ENCODE measurements around the gene RPRD2. TPM values are rescaled to one million over a fixed set of nuclear protein-coding genes. Genes with fewer than 3 reads are reported as not detected.
A peak's percentile ranks its signal among the peaks of the same experiment; 100 is the strongest.

The RPRD2 gene
- total and polyA plus RNA-seq, 9 of the 15 experiments (the other 6 are each of a cell fraction or from before 2014, with no cell fraction given) = 1.5 to 21.6 (median 7.7) TPM

DNA sequence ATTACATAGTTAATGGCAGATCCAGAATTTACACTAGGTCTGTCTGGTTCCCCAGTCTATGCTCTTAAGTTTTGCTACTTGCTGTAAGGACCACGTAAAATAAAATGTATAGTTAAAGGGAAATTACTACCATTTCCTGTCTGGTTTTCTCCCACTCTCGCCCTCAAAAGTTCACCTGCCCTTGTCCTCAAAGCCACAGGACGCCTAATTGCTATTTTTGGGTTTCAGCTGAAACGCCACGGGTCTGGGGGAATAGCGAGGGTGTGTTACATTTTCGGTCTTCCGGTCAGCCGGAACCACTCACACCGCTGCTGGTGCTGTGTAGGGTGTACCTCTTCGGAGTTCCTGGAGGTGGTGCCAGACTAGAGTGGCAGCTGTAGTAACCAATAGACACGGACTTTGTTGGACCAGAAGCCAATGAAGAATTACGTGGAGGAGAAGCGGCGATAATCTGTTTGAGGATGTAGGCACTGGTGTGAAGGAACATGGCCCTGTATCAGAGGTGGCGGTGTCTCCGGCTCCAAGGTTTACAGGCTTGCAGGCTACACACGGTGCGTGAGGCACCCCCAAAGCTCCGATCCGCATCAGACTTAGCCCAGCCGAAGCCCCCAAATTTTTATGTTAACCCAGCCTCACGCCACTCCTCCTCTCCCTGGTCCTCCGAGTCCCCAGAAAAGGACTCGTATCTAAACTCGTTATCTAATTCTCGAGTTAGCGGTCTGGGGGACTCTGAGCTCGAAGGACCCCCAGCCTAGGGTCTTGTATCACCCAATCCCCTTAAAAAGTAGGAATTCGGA is 123.2 kb downstream of the RPRD2 start, which contains the start of gene TARS2 (continued):
- TF ChIP-seq, protein P1, sequence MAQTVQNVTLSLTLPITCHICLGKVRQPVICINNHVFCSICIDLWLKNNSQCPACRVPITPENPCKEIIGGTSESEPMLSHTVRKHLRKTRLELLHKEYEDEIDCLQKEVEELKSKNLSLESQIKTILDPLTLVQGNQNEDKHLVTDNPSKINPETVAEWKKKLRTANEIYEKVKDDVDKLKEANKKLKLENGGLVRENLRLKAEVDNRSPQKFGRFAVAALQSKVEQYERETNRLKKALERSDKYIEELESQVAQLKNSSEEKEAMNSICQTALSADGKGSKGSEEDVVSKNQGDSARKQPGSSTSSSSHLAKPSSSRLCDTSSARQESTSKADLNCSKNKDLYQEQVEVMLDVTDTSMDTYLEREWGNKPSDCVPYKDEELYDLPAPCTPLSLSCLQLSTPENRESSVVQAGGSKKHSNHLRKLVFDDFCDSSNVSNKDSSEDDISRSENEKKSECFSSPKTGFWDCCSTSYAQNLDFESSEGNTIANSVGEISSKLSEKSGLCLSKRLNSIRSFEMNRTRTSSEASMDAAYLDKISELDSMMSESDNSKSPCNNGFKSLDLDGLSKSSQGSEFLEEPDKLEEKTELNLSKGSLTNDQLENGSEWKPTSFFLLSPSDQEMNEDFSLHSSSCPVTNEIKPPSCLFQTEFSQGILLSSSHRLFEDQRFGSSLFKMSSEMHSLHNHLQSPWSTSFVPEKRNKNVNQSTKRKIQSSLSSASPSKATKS (CRISPR knock-in tag; IDR thresholded peaks at IDR 0.05) = no peak
- TF ChIP-seq NBN (IDR thresholded peaks at IDR 0.05; ENCODE audit: low read depth) (peak; percentile 88), ZNF778 (CRISPR knock-in tag; IDR thresholded peaks at IDR 0.05) (no peak), BCL6 (CRISPR knock-in tag; IDR thresholded peaks at IDR 0.05) (no peak), ZC3H8 (IDR thresholded peaks at IDR 0.05) (peak; percentile 11; the same call in 1 of the 2 replicates), STAT5A (IDR thresholded peaks at IDR 0.05; ENCODE audit: borderline replicate concordance, low read length) (no peak; the same call in 1 of the 2 replicates), ZNF57 (CRISPR knock-in tag; IDR thresholded peaks at IDR 0.05) (no peak), FOXP1 (CRISPR knock-in tag; IDR thresholded peaks at IDR 0.05) (no peak; the same call in 1 of the 2 replicates), MCM2 (IDR thresholded peaks at IDR 0.05; ENCODE audit: low read depth) (no peak), ZBTB17 (CRISPR knock-in tag; IDR thresholded peaks at IDR 0.05) (no peak), EP300 (IDR thresholded peaks at IDR 0.05; ENCODE audit: low read length) (peak; percentile 61), RBM14 (IDR thresholded peaks at IDR 0.05; ENCODE audit: borderline replicate concordance, insufficient read depth, low read depth, low read length) (no peak), TOE1 (IDR thresholded peaks at IDR 0.05; ENCODE audit: borderline replicate concordance) (peak; percentile 90), TOE1 (CRISPR knock-in tag; IDR thresholded peaks at IDR 0.05; ENCODE audit: borderline replicate concordance, low read depth) (0 out of 2 replicates have a peak, but pooled peaks have one; percentile 46), NONO (IDR thresholded peaks at IDR 0.05; ENCODE audit: low read depth in 2 of 2, low read length in 1 of 2) (peak in 1 of 2 experiments; percentile 72; a peak in 1 of 4 replicates), TAF7 (tag; IDR thresholded peaks at IDR 0.05) (peak; percentile 85), ZNF445 (CRISPR knock-in tag; IDR thresholded peaks at IDR 0.05; ENCODE audit: low read depth) (no peak)
- TF ChIP-seq, protein P2, sequence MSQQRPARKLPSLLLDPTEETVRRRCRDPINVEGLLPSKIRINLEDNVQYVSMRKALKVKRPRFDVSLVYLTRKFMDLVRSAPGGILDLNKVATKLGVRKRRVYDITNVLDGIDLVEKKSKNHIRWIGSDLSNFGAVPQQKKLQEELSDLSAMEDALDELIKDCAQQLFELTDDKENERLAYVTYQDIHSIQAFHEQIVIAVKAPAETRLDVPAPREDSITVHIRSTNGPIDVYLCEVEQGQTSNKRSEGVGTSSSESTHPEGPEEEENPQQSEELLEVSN (IDR thresholded peaks at IDR 0.05; ENCODE audit: borderline replicate concordance in 1 of 2, extremely low read depth in 1 of 2, insufficient read depth in 1 of 2, insufficient read length in 1 of 2, low read depth in 1 of 2, low read length in 1 of 2, poor library complexity in 1 of 2, severe bottlenecking in 1 of 2) = peak in 1 of 2 experiments; percentile 60
- TF ChIP-seq, protein P3, sequence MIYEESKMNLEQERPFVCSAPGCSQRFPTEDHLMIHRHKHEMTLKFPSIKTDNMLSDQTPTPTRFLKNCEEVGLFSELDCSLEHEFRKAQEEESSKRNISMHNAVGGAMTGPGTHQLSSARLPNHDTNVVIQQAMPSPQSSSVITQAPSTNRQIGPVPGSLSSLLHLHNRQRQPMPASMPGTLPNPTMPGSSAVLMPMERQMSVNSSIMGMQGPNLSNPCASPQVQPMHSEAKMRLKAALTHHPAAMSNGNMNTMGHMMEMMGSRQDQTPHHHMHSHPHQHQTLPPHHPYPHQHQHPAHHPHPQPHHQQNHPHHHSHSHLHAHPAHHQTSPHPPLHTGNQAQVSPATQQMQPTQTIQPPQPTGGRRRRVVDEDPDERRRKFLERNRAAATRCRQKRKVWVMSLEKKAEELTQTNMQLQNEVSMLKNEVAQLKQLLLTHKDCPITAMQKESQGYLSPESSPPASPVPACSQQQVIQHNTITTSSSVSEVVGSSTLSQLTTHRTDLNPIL (CRISPR knock-in tag; IDR thresholded peaks at IDR 0.05) = no peak
- TF ChIP-seq, protein P4, sequence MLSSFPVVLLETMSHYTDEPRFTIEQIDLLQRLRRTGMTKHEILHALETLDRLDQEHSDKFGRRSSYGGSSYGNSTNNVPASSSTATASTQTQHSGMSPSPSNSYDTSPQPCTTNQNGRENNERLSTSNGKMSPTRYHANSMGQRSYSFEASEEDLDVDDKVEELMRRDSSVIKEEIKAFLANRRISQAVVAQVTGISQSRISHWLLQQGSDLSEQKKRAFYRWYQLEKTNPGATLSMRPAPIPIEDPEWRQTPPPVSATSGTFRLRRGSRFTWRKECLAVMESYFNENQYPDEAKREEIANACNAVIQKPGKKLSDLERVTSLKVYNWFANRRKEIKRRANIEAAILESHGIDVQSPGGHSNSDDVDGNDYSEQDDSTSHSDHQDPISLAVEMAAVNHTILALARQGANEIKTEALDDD (IDR thresholded peaks at IDR 0.05) = peak; percentile 34; the same call in 1 of the 2 replicates
